PFSK-1 (cell line): Measurements from ENCODE around the gene SLC2A8.

Source experiments
- FOXP2 ChIP-seq: optimal IDR thresholded peaks from 2 replicates; pipeline ENCODE3; 2011; ENCODE audit warnings: borderline replicate concordance, control low read depth, inconsistent platforms; ENCODE audit not compliant: insufficient read depth; ENCODE audit errors: extremely low read length, extremely low read depth
- POLR2AphosphoS5 ChIP-seq: IDR thresholded peaks from 2 replicates; pipeline ENCODE4 v1.6.1; 2012; ENCODE audit warnings: low read depth, mild to moderate bottlenecking, control low read depth, low read length, moderate library complexity
- REST ChIP-seq, 2 experiments: IDR thresholded peaks; 2 replicates each; pipeline versions ENCODE4 v1.6.1 to v1.8.0; 2011 to 2012; ENCODE audit warnings: low read depth in 2 of 2, low read length in 2 of 2, control low read depth in 1 of 2, inconsistent platforms in 1 of 2, mild to moderate bottlenecking in 1 of 2, moderate library complexity in 1 of 2; ENCODE audit not compliant: insufficient read depth in 1 of 2
- SIN3A ChIP-seq: IDR thresholded peaks from 2 replicates; pipeline ENCODE4 v1.6.1; 2012; ENCODE audit warnings: mild to moderate bottlenecking, low read length, moderate library complexity, borderline replicate concordance; ENCODE audit not compliant: insufficient read depth
- TAF1 ChIP-seq: IDR thresholded peaks from 2 replicates; pipeline ENCODE4 v1.6.1; 2012; ENCODE audit warnings: low read length, control low read depth, borderline replicate concordance; ENCODE audit not compliant: insufficient read depth

GRCh38 chr9:127365461-127365860, 31.5 kb upstream of the SLC2A8 start:
- TF ChIP-seq TAF1: no peak
- no peak for TF ChIP-seq REST (IDR thresholded peaks at IDR 0.05; ENCODE audit: insufficient read depth in 1 of 2, low read depth in 2 of 2, low read length in 2 of 2)
- no peak for TF ChIP-seq POLR2AphosphoS5
- TF ChIP-seq SIN3A: no peak
- TF ChIP-seq FOXP2: no peak
